ENCODE data around the gene SEC24A.
A peak's percentile ranks its signal among the peaks of the same experiment; 100 is the strongest.
"Not testable (repeated sequence)": the region's sequence is repeated elsewhere in the genome, so short reads cannot be mapped to it uniquely, and the experiment has no call there.

The SEC24A gene

GRCh38 chr5:134648425-134649162 lies at the start of gene SEC24A:
Gene SEC24A (plus strand): TSS chr5:134648785. CDS start chr5:134649077, 292 bp downstream.
- peak; percentile 85 for DNase-seq

GRCh38 chr5:134599820-134600219 lies 48.8 kb upstream of the SEC24A start:
- not testable (repeated sequence) for DNase-seq

GRCh38 chr5:134600600-134600999 lies 48.0 kb upstream of the SEC24A start:
- peak; percentile 73 for DNase-seq

GRCh38 chr5:134603059-134603458 lies 45.5 kb upstream of the SEC24A start:
- peak; percentile 19 for DNase-seq

GRCh38 chr5:134604908-134605307 lies 43.7 kb upstream of the SEC24A start:
- no peak for DNase-seq

GRCh38 chr5:134606726-134607125 lies 41.9 kb upstream of the SEC24A start:
- no peak for DNase-seq

- no peak for DNase-seq
Observed at GRCh38 chr5:134608555-134608954, 40.0 kb upstream of the SEC24A start.

GRCh38 chr5:134609232-134609851 lies 39.2 kb upstream of the SEC24A start:
- peak; percentile 38 for DNase-seq

- DNase-seq, result no peak
Observed at GRCh38 chr5:134610725-134611124, 37.9 kb upstream of the SEC24A start.

GRCh38 chr5:134611515-134611914 lies 37.1 kb upstream of the SEC24A start:
- DNase-seq, result no peak

- DNase-seq, result no peak
Observed at GRCh38 chr5:134614450-134615085, 34.0 kb upstream of the SEC24A start.

GRCh38 chr5:134620634-134621033 lies 28.0 kb upstream of the SEC24A start:
- no peak for DNase-seq

GRCh38 chr5:134625559-134625958 lies 23.0 kb upstream of the SEC24A start:
- DNase-seq, result no peak

- DNase-seq, result no peak
Observed at GRCh38 chr5:134626369-134627014, 22.1 kb upstream of the SEC24A start.

- no peak for DNase-seq
Observed at GRCh38 chr5:134634227-134634626, 14.4 kb upstream of the SEC24A start.

- DNase-seq, result not testable (repeated sequence)
Observed at GRCh38 chr5:134635366-134635765, 13.2 kb upstream of the SEC24A start.

- DNase-seq, result no peak
Observed at GRCh38 chr5:134637116-134637721, 11.4 kb upstream of the SEC24A start.

GRCh38 chr5:134638760-134639201 lies 9.8 kb upstream of the SEC24A start:
- no peak for DNase-seq

- DNase-seq, result no peak
Observed at GRCh38 chr5:134642931-134643530, 5.6 kb upstream of the SEC24A start.

GRCh38 chr5:134647750-134648424 lies 698 bp upstream of the SEC24A start:
- DNase-seq, result peak; percentile 75

- no peak for DNase-seq
Observed at GRCh38 chr5:134649163-134649835, 714 bp downstream of the SEC24A start.

Data from kidney glomerular epithelial cell (primary cell).